ENCODE data around the gene AKAP9. TPM values are rescaled to one million over a fixed set of nuclear protein-coding genes. Genes with fewer than 3 reads are reported as not detected.

AKAP9 gene
- total and polyA plus RNA-seq, 9 of the 15 experiments (the other 6 are each of a cell fraction or from before 2014, with no cell fraction given), result 25.5 to 80.9 (median 46.3) TPM

DNA sequence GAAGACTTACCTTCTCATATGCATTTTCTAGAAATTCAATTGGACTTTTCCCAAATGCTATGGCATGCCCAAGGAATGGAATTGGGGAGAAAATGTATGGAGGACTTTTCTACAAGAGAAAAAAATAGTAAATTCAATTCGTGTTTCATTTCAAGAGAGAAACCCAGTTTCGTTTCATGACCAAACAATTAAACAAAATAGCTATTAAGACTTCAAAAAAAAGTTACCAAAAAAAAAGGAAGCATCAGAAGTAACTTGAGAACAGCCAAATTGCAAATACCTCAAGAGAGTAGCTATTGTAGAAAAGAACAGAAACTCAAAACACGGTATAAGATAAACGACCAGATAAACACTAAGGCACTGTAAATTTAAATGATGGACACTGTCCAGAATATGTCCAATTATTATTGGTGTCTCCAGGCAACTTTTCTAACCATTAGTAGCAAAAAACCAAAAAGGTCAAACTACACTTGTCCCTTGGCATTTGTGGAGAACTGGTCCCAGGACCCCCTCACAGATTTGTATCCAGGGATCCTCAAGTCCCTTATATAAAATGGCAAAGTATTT is 191.2 kb downstream of the AKAP9 start:
- peak overlapping the region; percentile 44 for H3K4me2 ChIP-seq (ENCODE audit: insufficient read depth, low read length)
- CTCF ChIA-PET (ENCODE audit: low intra/inter-chr PET ratio), result interaction anchor here (0.7 kb wide), 1 partner anchor 113 kb away, joined by 3 read pairs; no protein-coding TSS in a partner anchor
- peaks cover 8% of the 10 kb centered on the region; the same call in 1 of the 2 replicates for H4K20me1 ChIP-seq (replicated peaks; ENCODE audit: control insufficient read depth, insufficient read depth, low read length)
- H3K36me3 ChIP-seq (ENCODE audit: control insufficient read depth, insufficient read depth, low read length), result peaks cover 54% of the 10 kb centered on the region
- H3K9me3 ChIP-seq (replicated peaks; ENCODE audit: control insufficient read depth, insufficient read depth, low read depth, low read length), result no peaks in the 10 kb centered on the region
- peaks cover 19 to 20% of the 10 kb centered on the region in 2 experiments; a peak in 3 of 5 replicates for H3K4me1 ChIP-seq (replicated peaks in 1 of 2; ENCODE audit: control insufficient read depth in 2 of 2, insufficient read depth in 2 of 2, low read length in 2 of 2)
- intact Hi-C loops (cut with micrococcal nuclease) (loop anchor here (5.0 kb wide), 1 partner anchor 290 kb away; no protein-coding TSS in a partner anchor), in situ Hi-C loops (cut with MboI) (loop anchor here (10.0 kb wide), 1 partner anchor 303 kb away; no protein-coding TSS in a partner anchor)
- H2AFZ ChIP-seq (ENCODE audit: low read depth, low read length), result 0 out of 2 replicates have a peak overlapping the region, but pooled peaks have one; percentile 3
- POLR2A ChIA-PET, result no interaction called here
- ATAC-seq, result no peak
- BruUV-seq (replicated peaks), result no TSS peak
- 0 out of 4 replicates have a peak overlapping the region, but pooled peaks of 1 of the 2 experiments have one; percentile 10 for H3K9ac ChIP-seq (ENCODE audit: insufficient read depth in 1 of 2, low read depth in 2 of 2, low read length in 2 of 2)
- no peak for FAIRE-seq
- DNase-seq (ENCODE audit: extremely low read depth in 1 of 4, low spot score in 3 of 4), result no peak
- no peaks in the 10 kb centered on the region for H3K9me1 ChIP-seq (ENCODE audit: control insufficient read depth, insufficient read depth, low read length)
- 51% methylated on average over 4 of the region's 4 CpGs for WGBS (ENCODE audit: insufficient coverage, low coverage, missing lambda C conversion rate)
- H3K27ac ChIP-seq (ENCODE audit: extremely low read depth, low read depth, low read length), result no peak overlapping the region
- peak overlapping the region; percentile 95; the same call in 1 of the 2 replicates for H3K4me3 ChIP-seq
- H3K27me3 ChIP-seq (ENCODE audit: control insufficient read depth in 2 of 2, insufficient read depth in 2 of 2, low read length in 2 of 2), result no peaks in the 10 kb centered on the region
- peaks cover 54% of the 10 kb centered on the region for H3K79me2 ChIP-seq (ENCODE audit: control insufficient read depth, insufficient read depth, low read length)
- no peak for TF ChIP-seq CBX8 (IDR thresholded peaks at IDR 0.05; ENCODE audit: borderline replicate concordance, extremely low read depth, low read depth, low read length, poor library complexity, severe bottlenecking)
- no peak for TF ChIP-seq KDM5B (IDR thresholded peaks at IDR 0.05; ENCODE audit: insufficient replicate concordance, low read depth, low read length)
- TF ChIP-seq, protein P1, sequence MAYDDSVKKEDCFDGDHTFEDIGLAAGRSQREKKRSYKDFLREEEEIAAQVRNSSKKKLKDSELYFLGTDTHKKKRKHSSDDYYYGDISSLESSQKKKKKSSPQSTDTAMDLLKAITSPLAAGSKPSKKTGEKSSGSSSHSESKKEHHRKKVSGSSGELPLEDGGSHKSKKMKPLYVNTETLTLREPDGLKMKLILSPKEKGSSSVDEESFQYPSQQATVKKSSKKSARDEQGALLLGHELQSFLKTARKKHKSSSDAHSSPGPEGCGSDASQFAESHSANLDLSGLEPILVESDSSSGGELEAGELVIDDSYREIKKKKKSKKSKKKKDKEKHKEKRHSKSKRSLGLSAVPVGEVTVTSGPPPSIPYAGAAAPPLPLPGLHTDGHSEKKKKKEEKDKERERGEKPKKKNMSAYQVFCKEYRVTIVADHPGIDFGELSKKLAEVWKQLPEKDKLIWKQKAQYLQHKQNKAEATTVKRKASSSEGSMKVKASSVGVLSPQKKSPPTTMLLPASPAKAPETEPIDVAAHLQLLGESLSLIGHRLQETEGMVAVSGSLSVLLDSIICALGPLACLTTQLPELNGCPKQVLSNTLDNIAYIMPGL (CRISPR knock-in tag; IDR thresholded peaks at IDR 0.05), result no peak
- no peak for TF ChIP-seq ZNF785 (CRISPR knock-in tag; IDR thresholded peaks at IDR 0.05)
- TF ChIP-seq, protein P2, sequence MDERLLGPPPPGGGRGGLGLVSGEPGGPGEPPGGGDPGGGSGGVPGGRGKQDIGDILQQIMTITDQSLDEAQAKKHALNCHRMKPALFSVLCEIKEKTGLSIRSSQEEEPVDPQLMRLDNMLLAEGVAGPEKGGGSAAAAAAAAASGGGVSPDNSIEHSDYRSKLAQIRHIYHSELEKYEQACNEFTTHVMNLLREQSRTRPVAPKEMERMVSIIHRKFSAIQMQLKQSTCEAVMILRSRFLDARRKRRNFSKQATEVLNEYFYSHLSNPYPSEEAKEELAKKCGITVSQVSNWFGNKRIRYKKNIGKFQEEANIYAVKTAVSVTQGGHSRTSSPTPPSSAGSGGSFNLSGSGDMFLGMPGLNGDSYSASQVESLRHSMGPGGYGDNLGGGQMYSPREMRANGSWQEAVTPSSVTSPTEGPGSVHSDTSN (CRISPR knock-in tag; IDR thresholded peaks at IDR 0.05; ENCODE audit: low read depth), result no peak
- TF ChIP-seq, protein P2 (tag; conservative IDR thresholded peaks at IDR 0.05; ENCODE audit: low read depth), result peak; percentile 60
- TF ChIP-seq, protein P3, sequence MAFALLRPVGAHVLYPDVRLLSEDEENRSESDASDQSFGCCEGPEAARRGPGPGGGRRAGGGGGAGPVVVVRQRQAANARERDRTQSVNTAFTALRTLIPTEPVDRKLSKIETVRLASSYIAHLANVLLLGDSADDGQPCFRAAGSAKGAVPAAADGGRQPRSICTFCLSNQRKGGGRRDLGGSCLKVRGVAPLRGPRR (CRISPR knock-in tag; IDR thresholded peaks at IDR 0.05), result no peak
- TF ChIP-seq MCM2 (IDR thresholded peaks at IDR 0.05; ENCODE audit: low read depth), result no peak
- TF ChIP-seq MEIS2 (IDR thresholded peaks at IDR 0.05; ENCODE audit: partially characterized antibody), result peak; percentile 28
